ENCODE data around the gene DUOX1.

The DUOX1 gene

DNA sequence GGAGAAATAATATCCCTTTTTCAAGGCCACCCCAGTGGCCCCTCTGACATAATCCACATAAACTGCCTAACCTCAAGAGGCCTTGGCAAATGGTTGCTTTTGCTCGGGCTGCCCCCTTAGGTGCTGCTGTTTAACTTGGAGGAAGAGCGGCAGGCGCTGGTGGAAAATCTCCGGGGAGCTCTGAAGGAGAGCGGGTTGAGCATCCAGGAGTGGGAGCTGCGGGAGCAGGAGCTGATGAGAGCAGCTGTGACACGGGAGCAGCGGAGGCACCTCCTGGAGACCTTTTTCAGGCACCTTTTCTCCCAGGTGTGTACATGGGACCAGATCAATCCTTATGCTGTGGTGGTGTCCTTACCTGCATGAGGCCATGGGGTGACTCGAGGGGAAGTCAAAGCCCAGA is 15.0 kb downstream of the DUOX1 start:
- DNase-seq = no peak

DNA sequence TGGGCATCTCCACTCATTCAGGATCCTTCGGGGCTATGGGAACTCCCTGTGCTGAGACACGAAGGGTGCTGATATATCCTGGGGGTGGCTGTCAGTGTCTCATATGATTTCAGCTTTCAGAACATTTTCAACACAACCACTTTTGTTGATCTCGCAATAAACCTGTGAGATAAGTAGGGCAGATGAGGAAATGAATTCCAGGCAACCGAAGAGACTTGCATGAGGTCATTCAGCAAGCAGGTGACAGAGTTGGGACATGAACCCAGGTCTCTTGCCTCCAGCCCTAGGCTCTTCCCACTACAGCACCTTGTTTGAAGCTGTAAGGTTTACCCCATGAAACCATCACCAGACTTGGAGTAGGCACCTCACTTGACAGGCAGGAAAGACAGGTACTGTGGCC is 16.6 kb downstream of the DUOX1 start:
- no peak for DNase-seq

- no peak for DNase-seq
Measured at GRCh38 chr15:45147606-45148005, 17.8 kb downstream of the DUOX1 start.

DNA sequence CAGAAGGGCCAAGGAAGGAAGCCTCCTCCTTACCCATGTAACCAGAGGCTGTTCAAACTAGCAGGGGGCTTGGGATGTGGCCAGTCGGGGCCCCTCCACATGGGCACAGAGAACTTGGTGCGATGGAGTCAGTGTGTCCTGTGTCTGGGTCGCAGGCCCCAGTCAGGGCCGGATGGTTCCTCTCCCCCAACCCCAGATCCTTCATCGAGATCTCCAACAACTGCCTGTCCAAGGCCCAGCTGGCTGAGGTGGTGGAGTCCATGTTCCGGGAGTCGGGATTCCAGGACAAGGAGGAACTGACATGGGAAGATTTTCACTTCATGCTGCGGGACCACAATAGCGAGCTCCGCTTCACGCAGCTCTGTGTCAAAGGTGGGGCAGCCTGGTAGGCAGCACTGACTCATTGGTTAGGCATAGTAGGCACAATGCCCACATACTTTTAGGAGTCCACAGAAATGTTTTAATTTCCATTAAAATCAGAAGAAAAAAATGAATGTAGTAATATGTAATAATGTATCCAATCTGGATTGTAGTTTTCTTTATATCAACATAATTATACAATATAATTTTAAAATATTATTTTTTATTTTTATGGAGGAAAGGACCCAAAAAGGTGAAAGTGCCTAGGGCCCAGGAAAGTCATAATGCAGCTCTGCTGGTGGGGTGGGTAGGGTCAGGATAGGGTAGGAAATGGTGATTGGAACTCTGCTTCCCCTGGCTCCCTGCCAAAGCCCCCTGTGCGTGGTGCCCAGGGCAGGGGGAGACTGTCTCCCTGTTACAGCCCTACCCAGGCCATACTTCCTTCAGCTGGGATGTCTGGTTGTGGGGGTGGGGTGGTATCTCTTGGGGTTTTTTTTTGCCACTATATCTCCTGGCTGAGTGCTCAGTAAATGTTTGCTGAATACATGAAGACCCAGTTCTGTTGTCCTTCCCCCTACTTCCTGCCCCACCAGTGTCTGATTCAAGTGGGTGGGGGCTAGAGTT is 18.6 kb downstream of the DUOX1 start:
- no peak for DNase-seq

DNA sequence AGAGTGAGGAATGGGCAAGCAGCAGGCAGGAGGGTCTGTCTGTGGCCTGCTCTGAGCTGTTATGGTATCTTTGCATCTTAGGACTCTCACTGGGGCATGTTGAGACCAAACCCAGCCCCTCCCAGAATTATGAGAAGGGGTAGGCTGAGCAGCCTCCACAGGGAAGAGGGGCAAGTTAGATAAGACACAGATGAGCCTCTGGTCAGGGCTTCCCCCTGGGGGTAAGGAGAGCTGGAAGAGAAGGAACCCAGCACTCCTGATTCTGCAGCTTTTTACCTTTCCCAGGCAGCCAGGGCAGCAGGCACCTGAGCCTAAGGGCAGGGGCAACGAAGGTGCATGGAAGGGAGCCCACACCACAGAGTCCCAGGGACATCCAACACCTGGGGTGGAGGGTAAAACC is 19.3 kb downstream of the DUOX1 start:
- DNase-seq = no peak

- DNase-seq = no peak
Measured at GRCh38 chr15:45150481-45150880, 20.7 kb downstream of the DUOX1 start.

- DNase-seq = no peak
Measured at GRCh38 chr15:45150997-45151396, 21.2 kb downstream of the DUOX1 start.

DNA sequence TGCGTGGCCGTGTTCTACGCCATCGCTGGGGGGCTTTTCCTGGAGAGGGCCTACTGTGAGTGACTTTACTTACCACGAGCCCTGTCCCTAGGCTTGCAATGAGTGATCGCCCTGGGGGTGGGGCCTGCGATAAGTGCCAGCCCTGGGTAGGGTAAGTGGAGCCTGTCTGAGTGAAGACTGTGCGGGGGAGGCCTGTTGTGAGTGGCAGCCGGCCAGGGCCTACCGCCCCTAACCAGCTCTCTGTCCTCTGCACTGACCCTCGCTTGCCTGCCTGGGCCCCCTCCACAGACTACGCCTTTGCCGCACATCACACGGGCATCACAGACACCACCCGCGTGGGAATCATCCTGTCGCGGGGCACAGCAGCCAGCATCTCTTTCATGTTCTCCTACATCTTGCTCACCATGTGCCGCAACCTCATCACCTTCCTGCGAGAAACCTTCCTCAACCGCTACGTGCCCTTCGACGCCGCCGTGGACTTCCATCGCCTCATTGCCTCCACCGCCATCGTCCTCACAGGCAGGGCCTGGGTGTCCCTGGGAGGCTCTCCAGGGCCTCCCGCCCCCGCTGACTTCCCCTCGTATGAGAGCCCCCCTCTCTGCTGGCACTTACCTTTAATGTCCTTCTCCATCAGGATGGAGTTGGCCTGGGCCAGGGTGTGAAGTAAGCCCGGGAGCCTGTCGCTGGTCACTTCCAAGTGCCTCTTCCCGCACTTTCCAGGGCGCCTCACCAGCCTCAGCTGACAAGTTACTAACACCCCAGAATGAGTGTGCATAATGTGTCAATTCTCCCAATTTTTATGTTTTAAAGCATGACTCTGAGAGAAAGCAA is 22.4 kb downstream of the DUOX1 start:
- no peak for DNase-seq

DNA sequence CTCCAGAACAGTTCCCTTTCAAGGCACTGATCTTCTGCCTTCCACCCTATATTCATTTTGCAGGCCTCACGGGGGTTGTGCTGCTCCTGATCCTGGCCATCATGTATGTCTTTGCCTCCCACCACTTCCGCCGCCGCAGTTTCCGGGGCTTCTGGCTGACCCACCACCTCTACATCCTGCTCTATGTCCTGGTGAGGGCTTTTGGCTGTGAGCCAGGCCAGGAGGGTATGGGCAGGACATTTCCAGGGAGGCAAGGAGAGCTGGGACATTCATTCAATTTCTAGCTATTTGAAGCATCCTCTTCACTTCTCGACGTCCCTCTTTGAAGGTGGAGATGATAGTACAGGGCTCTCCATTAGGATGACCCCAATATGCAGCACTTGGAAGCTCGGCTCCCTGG is 25.9 kb downstream of the DUOX1 start:
- DNase-seq = no peak

- DNase-seq = no peak
Measured at GRCh38 chr15:45156744-45157455, 27.1 kb downstream of the DUOX1 start.

- DNase-seq = no peak
Measured at GRCh38 chr15:45157974-45158373, 28.2 kb downstream of the DUOX1 start.

- no peak for DNase-seq
Measured at GRCh38 chr15:45161666-45162065, 31.9 kb downstream of the DUOX1 start.

GRCh38 chr15:45162771-45163507 is 33.1 kb downstream of the DUOX1 start:
- DNase-seq = peak; percentile 68 to 69

DNA sequence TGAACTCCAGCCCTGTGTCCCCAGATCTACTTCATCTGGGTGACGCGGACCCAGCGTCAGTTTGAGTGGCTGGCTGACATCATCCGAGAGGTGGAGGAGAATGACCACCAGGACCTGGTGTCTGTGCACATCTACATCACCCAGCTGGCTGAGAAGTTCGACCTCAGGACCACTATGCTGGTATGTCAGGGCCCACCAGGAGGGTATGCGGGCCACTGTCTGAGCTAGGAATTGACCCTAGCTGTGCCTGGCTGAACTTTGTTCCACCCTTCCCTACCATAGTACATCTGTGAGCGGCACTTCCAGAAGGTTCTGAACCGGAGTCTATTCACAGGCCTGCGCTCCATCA is 33.7 kb downstream of the DUOX1 start:
- DNase-seq = no peak

DNA sequence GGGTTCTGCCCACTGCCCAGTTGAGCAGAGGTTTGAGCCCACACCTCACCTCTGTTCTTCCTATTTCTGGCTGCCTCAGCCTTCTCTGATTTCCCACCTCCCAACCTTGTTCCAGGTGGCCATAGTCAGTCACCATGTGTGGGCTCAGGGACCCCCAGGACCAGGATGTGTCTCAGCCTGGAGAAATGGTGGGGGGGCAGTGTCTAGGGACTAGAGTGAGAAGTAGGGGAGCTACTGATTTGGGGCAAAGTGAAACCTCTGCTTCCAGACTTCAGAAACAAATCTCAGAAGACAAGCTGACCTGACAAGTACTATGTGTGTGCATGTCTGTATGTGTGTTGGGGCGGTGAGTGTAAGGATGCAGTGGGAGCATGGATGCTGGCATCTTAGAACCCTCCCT is 35.1 kb downstream of the DUOX1 start:
- no peak for DNase-seq

DNA sequence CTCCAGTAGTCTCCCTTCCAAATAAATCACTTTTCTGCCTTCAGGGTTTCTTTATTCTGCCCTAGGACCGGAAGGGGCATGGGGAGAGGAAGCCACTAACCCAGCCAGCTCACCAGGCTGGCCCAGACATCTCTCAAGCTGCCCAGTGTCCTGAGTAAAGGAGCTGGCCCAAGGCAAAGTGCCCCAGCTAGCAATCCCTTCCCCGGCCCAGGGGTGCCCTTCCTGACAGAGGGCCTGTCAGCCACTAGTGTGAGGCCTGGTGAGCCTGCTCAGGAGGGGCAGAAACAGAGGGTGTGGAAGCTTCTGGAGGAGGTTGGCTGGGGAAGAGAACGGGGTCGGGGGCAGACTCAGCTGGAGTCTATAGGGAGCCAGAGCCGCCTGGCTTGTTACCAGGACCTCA is 35.7 kb downstream of the DUOX1 start:
- DNase-seq = no peak

GRCh38 chr15:45166834-45167630 is 37.2 kb downstream of the DUOX1 start:
- DNase-seq = peak; percentile 83 to 86

DNA sequence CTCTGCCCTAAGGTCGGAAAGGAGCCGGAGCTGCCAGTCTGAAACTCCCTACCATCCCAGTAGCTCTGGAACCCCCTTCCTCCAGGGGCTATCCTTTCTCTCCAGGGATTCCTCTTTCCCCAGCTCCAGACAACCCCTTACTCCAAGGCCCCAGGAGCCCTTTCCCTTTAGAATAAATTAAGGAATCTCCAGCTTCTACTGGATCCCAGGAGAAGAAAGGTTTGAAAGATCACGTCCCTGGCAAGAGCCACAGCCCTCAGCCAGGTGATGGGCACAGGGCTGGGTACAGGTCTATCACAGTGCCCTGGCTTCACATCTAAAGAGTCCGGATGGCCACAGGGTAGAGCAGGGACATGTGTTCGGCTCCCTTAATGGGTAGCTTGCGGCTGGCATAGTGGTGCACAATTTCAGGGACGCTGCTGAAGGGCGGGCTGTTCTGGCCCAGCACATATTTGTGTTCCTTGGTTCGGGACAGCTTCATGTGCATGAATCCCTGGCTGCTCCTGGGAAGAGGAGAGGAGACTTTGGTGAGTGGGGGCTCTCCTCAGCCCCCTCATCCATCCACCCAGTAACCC is 37.9 kb downstream of the DUOX1 start:
- DNase-seq = no peak

- no peak for DNase-seq
Measured at GRCh38 chr15:45168286-45168685, 38.5 kb downstream of the DUOX1 start.

GRCh38 chr15:45168751-45169551 is 39.2 kb downstream of the DUOX1 start:
- DNase-seq = no peak
